Mesendoderm (in vitro differentiated cells): ENCODE measurements around the gene SLC51B.

ENCODE experiments used
- DNase-seq: peaks from one replicate; pipeline ENCODE4 v3.0.0; 2013
- H2AK5ac ChIP-seq: 2 replicates; pipeline ENCODE4 v1.6.1; 2013; ENCODE audit warnings: low read length, inconsistent platforms
- H2BK120ac ChIP-seq: 2 replicates; pipeline ENCODE4 v1.6.1; 2013; ENCODE audit warnings: low read depth, mild to moderate bottlenecking, low read length, moderate library complexity, mixed read lengths
- H2BK15ac ChIP-seq: replicated peaks from 2 replicates; pipeline ENCODE4 v1.6.1; 2013; ENCODE audit warnings: low read depth, mild to moderate bottlenecking, moderate library complexity
- H2BK5ac ChIP-seq: 2 replicates; pipeline ENCODE4 v1.6.1; 2013; ENCODE audit warnings: low read length, inconsistent platforms
- H3K18ac ChIP-seq: 2 replicates; pipeline ENCODE4 v1.6.1; 2013; ENCODE audit warnings: mild to moderate bottlenecking, low read length, mixed read lengths
- H3K23ac ChIP-seq: one replicate; pipeline ENCODE4 v1.6.1; 2013; ENCODE audit warnings: low read length
- H3K27ac ChIP-seq: 2 replicates; pipeline ENCODE4 v1.5.1; 2013; ENCODE audit warnings: low read depth, mild to moderate bottlenecking, inconsistent platforms, low read length, moderate library complexity
- H3K27me3 ChIP-seq: 2 replicates; pipeline ENCODE4 v1.6.1; 2013; ENCODE audit warnings: low read length, control low read depth, mild to moderate bottlenecking, inconsistent platforms; ENCODE audit not compliant: insufficient read depth, poor library complexity
- H3K36me3 ChIP-seq: 2 replicates; pipeline ENCODE4 v1.6.1; 2013; ENCODE audit warnings: low read length, inconsistent platforms; ENCODE audit not compliant: control insufficient read depth, insufficient read depth
- H3K4ac ChIP-seq: one replicate; pipeline ENCODE4 v1.6.1; 2013; ENCODE audit warnings: low read depth, mild to moderate bottlenecking, low read length, moderate library complexity
- H3K4me1 ChIP-seq: 2 replicates; pipeline ENCODE4 v1.6.1; 2013; ENCODE audit warnings: low read depth, low read length, inconsistent platforms; ENCODE audit not compliant: control insufficient read depth
- H3K4me2 ChIP-seq: 2 replicates; pipeline ENCODE4 v1.6.1; 2013; ENCODE audit warnings: low read length
- H3K4me3 ChIP-seq: 2 replicates; pipeline ENCODE4 v1.5.1; 2013; ENCODE audit warnings: mild to moderate bottlenecking, low read length
- H3K56ac ChIP-seq: one replicate; pipeline ENCODE4 v1.6.1; 2013; ENCODE audit warnings: low read length
- H3K79me1 ChIP-seq: 2 replicates; pipeline ENCODE4 v1.6.1; 2013; ENCODE audit warnings: low read length, inconsistent platforms
- H3K79me2 ChIP-seq: 2 replicates; pipeline ENCODE4 v1.6.1; 2013; ENCODE audit warnings: mild to moderate bottlenecking, low read length; ENCODE audit not compliant: control insufficient read depth, insufficient read depth
- H3K9ac ChIP-seq: 2 replicates; pipeline ENCODE4 v1.6.1; 2013; ENCODE audit warnings: low read length, inconsistent platforms
- H4K5ac ChIP-seq: one replicate; pipeline ENCODE4 v1.6.1; 2013; ENCODE audit warnings: low read length
- H4K8ac ChIP-seq: one replicate; pipeline ENCODE4 v1.6.1; 2013; ENCODE audit warnings: low read depth, mild to moderate bottlenecking, control low read depth, low read length, moderate library complexity
- WGBS: extraction: QIAGEN DNeasy Blood & Tissue Kit; methylation state at CpG from one replicate; pipeline ENCODE4 v1.1.7; 2013; ENCODE audit warnings: low lambda C conversion rate, missing lambda C conversion rate; ENCODE audit not compliant: insufficient coverage; ENCODE audit errors: extremely low coverage; 5-methylcytosine and 5-hydroxymethylcytosine counted together

SLC51B gene

DNA sequence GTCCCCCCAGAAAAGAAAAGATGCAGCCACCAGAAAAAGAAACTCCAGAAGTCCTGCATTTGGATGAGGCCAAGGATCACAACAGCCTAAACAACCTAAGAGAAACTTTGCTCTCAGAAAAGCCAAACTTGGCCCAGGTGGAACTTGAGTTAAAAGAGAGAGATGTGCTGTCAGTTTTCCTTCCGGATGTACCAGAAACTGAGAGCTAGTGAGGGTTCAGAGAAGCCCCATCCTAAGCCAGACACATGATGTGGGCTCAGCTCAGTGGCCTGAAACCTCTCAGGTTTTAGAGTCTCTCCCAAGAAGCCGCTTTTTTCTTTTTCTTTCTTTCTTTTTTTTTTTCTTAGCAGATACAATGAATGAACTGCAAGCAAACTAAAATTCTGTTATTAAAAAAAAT is 7.8 kb downstream of the SLC51B start:
- Histone ChIP-seq H2BK15ac (no peak overlapping the region), H4K8ac (no peak overlapping the region), H3K27me3 (no peaks in the 10 kb centered on the region), H2AK5ac (no peak overlapping the region), H4K5ac (no peak overlapping the region), H3K79me1 (no peaks in the 10 kb centered on the region), H3K18ac (no peak overlapping the region), H3K9ac (no peak overlapping the region), H3K4me2 (no peak overlapping the region), H3K4me3 (no peak overlapping the region), H3K27ac (no peak overlapping the region), H3K4ac (no peak overlapping the region), H3K56ac (no peak overlapping the region), H2BK120ac (no peak overlapping the region), H3K4me1 (peaks cover 2% of the 10 kb centered on the region), H2BK5ac (no peak overlapping the region), H3K23ac (no peak overlapping the region), H3K36me3 (peaks cover 7% of the 10 kb centered on the region), H3K79me2 (no peaks in the 10 kb centered on the region)
- no CpG with 5 or more reads among the region's 2 CpGs for WGBS
- DNase-seq: no peak

DNA sequence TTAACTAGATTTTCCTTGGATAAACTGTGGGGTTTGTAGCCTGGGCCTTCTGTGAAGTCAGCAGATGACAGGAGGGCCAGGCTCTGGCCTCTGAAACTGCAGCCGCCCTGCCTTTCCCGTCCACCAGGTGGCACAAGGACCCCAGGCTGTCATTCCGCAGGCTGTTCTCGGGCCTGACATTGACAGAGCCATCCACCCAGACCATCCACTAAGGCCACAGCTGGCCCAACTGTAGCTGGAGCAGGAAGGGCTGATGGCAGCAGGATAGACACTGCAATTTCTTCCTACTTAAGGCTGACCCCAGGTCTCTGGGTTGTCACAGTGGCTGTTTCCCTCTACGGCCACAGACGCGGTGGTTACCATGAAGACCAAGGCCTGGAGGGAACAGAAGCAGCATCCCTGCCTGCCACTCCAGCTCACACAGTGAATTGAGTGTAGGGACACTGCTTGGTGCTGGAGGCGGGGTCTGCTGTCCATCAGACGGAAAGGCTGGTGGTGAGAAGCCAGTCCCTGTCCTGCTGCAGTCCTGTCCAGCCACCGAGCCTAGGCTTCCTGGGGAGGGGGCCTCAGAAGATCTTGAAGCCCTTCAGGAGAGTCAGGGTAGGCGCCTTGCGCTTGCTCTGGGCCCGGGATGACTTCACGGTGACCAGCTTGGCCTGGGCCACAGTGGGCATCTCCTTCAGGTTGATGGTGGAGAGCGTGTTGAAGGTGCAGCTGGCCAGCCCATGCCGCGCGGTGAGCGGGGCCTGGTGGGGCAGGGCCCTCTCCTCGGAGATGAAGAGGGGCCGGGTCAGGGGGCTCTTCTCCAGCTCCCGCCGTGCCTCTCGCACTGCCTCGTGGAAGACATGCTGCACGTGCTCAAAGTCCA is 9.4 kb downstream of the SLC51B start:
- no peak overlapping the region for H3K23ac ChIP-seq
- H3K27ac ChIP-seq: no peak overlapping the region
- no peak overlapping the region for H3K4me3 ChIP-seq
- H3K4ac ChIP-seq: no peak overlapping the region
- H3K9ac ChIP-seq: no peak overlapping the region
- H2AK5ac ChIP-seq: no peak overlapping the region
- H3K79me1 ChIP-seq: no peaks in the 10 kb centered on the region
- H4K5ac ChIP-seq: no peak overlapping the region
- no CpG with 5 or more reads among the region's 26 CpGs for WGBS
- peaks cover under 1% of the 10 kb centered on the region for H3K4me1 ChIP-seq
- H3K27me3 ChIP-seq: no peaks in the 10 kb centered on the region
- H2BK15ac ChIP-seq: no peak overlapping the region
- no peak overlapping the region for H2BK120ac ChIP-seq
- H3K18ac ChIP-seq: no peak overlapping the region
- DNase-seq: peak; percentile 76
- H3K79me2 ChIP-seq: no peaks in the 10 kb centered on the region
- H2BK5ac ChIP-seq: no peak overlapping the region
- no peak overlapping the region for H3K4me2 ChIP-seq
- no peak overlapping the region for H3K56ac ChIP-seq
- no peak overlapping the region for H4K8ac ChIP-seq
- peaks cover 8% of the 10 kb centered on the region for H3K36me3 ChIP-seq

DNA sequence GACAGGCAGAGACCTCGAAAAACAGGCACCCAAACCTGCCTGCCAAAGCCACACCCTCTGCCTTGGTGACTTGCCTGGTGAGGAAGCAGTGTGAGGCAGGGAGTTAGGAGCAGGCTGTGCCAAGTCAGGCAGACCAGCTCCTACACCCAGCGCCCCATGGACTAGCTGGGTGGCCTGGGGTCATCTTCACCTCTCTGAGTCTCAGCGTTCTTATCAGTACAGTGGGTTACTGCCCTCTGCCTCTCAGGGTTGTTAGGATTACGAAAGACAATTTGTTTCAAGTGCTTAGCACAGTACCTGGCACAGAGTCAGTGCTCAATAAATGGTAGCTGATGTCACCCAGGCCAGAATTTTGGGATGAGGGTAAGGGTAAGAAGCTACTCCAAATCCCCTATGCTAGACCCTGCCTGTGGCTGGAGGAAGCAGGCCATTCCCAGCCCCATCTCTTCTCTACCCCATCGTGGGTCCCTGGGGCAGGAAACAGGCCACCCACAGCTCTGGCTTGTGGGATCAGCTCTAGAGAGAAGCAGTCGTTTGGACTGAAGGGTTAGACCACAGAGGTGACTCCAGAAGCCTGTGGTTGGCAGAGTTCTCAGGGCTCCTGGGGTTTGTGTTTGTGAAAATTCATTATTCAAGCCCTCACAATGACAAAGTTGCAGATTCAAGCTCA is 10.1 kb downstream of the SLC51B start:
- no peak overlapping the region for H3K4me3 ChIP-seq
- H3K79me2 ChIP-seq: no peaks in the 10 kb centered on the region
- H4K5ac ChIP-seq: no peak overlapping the region
- H3K4me1 ChIP-seq: no peaks in the 10 kb centered on the region
- H3K4ac ChIP-seq: no peak overlapping the region
- no peak overlapping the region for H3K18ac ChIP-seq
- no peak overlapping the region for H3K4me2 ChIP-seq
- H3K79me1 ChIP-seq: no peaks in the 10 kb centered on the region
- DNase-seq: no peak
- no peak overlapping the region for H3K56ac ChIP-seq
- H3K23ac ChIP-seq: no peak overlapping the region
- H2AK5ac ChIP-seq: no peak overlapping the region
- no peak overlapping the region for H4K8ac ChIP-seq
- no peak overlapping the region for H3K27ac ChIP-seq
- H2BK120ac ChIP-seq: no peak overlapping the region
- no peak overlapping the region for H2BK15ac ChIP-seq
- H3K27me3 ChIP-seq: no peaks in the 10 kb centered on the region
- peaks cover 8% of the 10 kb centered on the region for H3K36me3 ChIP-seq
- no CpG with 5 or more reads among the region's 6 CpGs for WGBS
- H3K9ac ChIP-seq: no peak overlapping the region
- H2BK5ac ChIP-seq: no peak overlapping the region

DNA sequence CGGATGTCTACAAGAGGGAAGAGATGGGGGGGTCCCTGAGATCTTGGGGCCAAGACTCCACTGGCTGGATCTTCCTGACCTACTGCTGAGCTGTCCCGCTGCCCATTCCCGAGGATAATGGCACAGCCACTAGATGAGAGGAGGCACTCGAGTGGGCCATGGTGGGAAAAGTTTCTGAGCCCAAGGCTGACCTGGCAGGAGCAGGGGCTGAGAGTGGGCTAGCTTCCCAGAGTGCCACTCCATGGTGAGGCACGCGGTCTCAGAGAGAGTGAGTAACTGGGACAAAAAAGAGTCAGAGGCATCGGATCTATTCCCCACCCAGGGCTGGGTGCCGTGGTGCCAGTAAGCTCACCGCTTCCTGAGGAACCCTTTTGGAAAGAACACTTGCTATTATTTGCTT is 10.9 kb downstream of the SLC51B start:
- Histone ChIP-seq H3K9ac (no peak overlapping the region), H3K4ac (no peak overlapping the region), H2BK15ac (no peak overlapping the region), H3K4me2 (no peak overlapping the region), H3K4me3 (no peak overlapping the region), H2BK5ac (no peak overlapping the region), H3K36me3 (peaks cover 8% of the 10 kb centered on the region), H4K5ac (no peak overlapping the region), H3K4me1 (no peaks in the 10 kb centered on the region), H4K8ac (no peak overlapping the region), H3K18ac (no peak overlapping the region), H3K27ac (no peak overlapping the region), H2BK120ac (no peak overlapping the region), H3K23ac (no peak overlapping the region), H3K56ac (no peak overlapping the region), H3K27me3 (no peaks in the 10 kb centered on the region), H3K79me1 (no peaks in the 10 kb centered on the region), H3K79me2 (no peaks in the 10 kb centered on the region), H2AK5ac (no peak overlapping the region)
- DNase-seq: no peak
- WGBS: no CpG with 5 or more reads among the region's 9 CpGs

DNA sequence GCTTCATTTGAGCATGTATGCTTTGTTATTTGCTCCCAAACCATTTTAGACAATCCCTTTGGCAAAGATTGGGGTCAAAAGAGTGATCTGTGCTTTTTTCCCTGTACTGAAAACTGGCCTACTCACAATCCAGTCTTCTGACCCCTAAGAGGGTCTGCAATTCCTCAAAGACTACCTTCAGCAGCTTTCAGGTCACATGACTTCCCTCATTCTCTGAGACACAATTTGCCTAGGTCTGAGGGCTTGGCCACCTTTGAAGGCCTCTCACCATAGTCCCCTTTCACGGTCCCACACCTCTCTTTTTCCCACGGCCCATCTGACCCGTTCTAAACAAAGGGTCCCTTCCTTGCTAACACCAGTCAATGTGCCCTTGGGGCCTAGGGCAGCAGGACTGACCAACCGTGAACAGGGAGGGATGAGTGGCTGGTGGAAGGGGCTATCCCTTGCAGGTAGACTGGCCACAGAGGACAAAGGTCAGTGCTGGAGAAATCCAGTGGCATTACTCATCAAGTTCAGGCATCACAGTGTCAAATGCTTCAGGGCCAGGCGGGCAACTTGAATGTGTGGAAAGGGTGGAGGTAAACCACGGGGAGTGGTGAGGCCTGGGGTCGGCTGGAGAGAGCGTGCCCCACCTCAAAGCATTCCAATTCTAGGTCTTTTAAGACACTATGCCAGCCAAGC is 11.8 kb downstream of the SLC51B start:
- H2BK15ac ChIP-seq: no peak overlapping the region
- H3K79me2 ChIP-seq: no peaks in the 10 kb centered on the region
- H3K4ac ChIP-seq: no peak overlapping the region
- peaks cover 8% of the 10 kb centered on the region for H3K36me3 ChIP-seq
- no peak overlapping the region for H3K18ac ChIP-seq
- H4K8ac ChIP-seq: no peak overlapping the region
- no peak overlapping the region for H3K4me2 ChIP-seq
- H2AK5ac ChIP-seq: no peak overlapping the region
- WGBS: no CpG with 5 or more reads among the region's 8 CpGs
- H3K4me1 ChIP-seq: no peaks in the 10 kb centered on the region
- no peak overlapping the region for H3K4me3 ChIP-seq
- no peaks in the 10 kb centered on the region for H3K27me3 ChIP-seq
- DNase-seq: no peak
- no peak overlapping the region for H3K23ac ChIP-seq
- H4K5ac ChIP-seq: no peak overlapping the region
- H2BK5ac ChIP-seq: no peak overlapping the region
- no peak overlapping the region for H3K9ac ChIP-seq
- H2BK120ac ChIP-seq: no peak overlapping the region
- H3K56ac ChIP-seq: no peak overlapping the region
- no peak overlapping the region for H3K27ac ChIP-seq
- H3K79me1 ChIP-seq: no peaks in the 10 kb centered on the region
